HG03108 (cell line): ENCODE measurements around the gene CUL9.
A peak's percentile ranks its signal among the peaks of the same experiment; 100 is the strongest.

Source experiments
- ATAC-seq: cut with Tn5 transposase; IDR thresholded peaks from one replicate; pipeline ENCODE4 v1.9.1; 2021; ENCODE audit warnings: moderate library complexity; ENCODE audit not compliant: unreplicated experiment

The CUL9 gene

GRCh38 chr6:43226192-43226851 is 44.3 kb downstream of the CUL9 start:
- no peak for ATAC-seq

GRCh38 chr6:43228951-43229802 is 47.2 kb downstream of the CUL9 start, which contains the start of gene DNPH1:
DNPH1 (minus strand) TSS chr6:43229481; CDS start chr6:43229456, 25 bp downstream.
- peak; percentile 63 for ATAC-seq

- no peak for ATAC-seq
These were observed 48.0 kb downstream of the CUL9 start for GRCh38 chr6:43229803-43230620.

- no peak for ATAC-seq
These were observed 49.1 kb downstream of the CUL9 start for GRCh38 chr6:43231053-43231452.

GRCh38 chr6:43231735-43232450 is 49.9 kb downstream of the CUL9 start:
- ATAC-seq = no peak

- ATAC-seq = no peak
These were observed 53.8 kb downstream of the CUL9 start for GRCh38 chr6:43235841-43236240.

- no peak for ATAC-seq
These were observed 57.1 kb downstream of the CUL9 start for GRCh38 chr6:43239054-43239453.

GRCh38 chr6:43240950-43241349 is 59.0 kb downstream of the CUL9 start:
- no peak for ATAC-seq

- ATAC-seq = no peak
These were observed 59.5 kb downstream of the CUL9 start for GRCh38 chr6:43241446-43241845.

GRCh38 chr6:43242908-43243663 is 61.1 kb downstream of the CUL9 start, which contains the start of gene TTBK1:
TTBK1 (plus strand) TSS chr6:43243481; CDS start chr6:43246661, 3,180 bp downstream.
- no peak for ATAC-seq

GRCh38 chr6:43243664-43244321 is 61.8 kb downstream of the CUL9 start:
- no peak for ATAC-seq

- peak; percentile 22 for ATAC-seq
These were observed 64.5 kb downstream of the CUL9 start for GRCh38 chr6:43246301-43247113.

- peak; percentile 87 for ATAC-seq
These were observed 65.4 kb downstream of the CUL9 start for GRCh38 chr6:43247114-43247999.

- ATAC-seq = no peak
These were observed 66.1 kb downstream of the CUL9 start for GRCh38 chr6:43248101-43248500.

- no peak for ATAC-seq
These were observed 66.8 kb downstream of the CUL9 start for GRCh38 chr6:43248791-43249190.

- ATAC-seq = no peak
These were observed 69.0 kb downstream of the CUL9 start for GRCh38 chr6:43250992-43251373.

- no peak for ATAC-seq
These were observed 71.4 kb downstream of the CUL9 start for GRCh38 chr6:43253401-43253800.
